DMS153 treated with DMSO at 0.1 percent for 48 hours (cell line): ENCODE measurements around the gene SURF2.
A peak's percentile ranks its signal among the peaks of the same experiment; 100 is the strongest.
"Not testable (repeated sequence)": the region's sequence is repeated elsewhere in the genome, so short reads cannot be mapped to it uniquely, and the experiment has no call there.

ENCODE experiments used
- DNase-seq: peaks from one replicate; lab custom pipeline; 2025; ENCODE audit not compliant: unreplicated experiment; lab: John Stamatoyannopoulos, UW

SURF2 gene

GRCh38 chr9:133375724-133376654 lies 19.6 kb downstream of the SURF2 start, which contains the start of the genes STKLD1 and SURF4:
Gene STKLD1, plus strand, starts transcription at chr9:133376366. Its CDS starts 108 bp downstream, at chr9:133376474.
Gene SURF4, minus strand, starts transcription at chr9:133376060. Its CDS starts 91 bp downstream, at chr9:133375969.
- DNase-seq: peak; percentile 97

- not testable (repeated sequence) for DNase-seq
Observed at GRCh38 chr9:133377280-133377679, 20.9 kb downstream of the SURF2 start.

- DNase-seq: no peak
Observed at GRCh38 chr9:133377721-133378216, 21.4 kb downstream of the SURF2 start.

- DNase-seq: no peak
Observed at GRCh38 chr9:133378408-133378962, 22.1 kb downstream of the SURF2 start.

GRCh38 chr9:133379153-133380086 lies 23.1 kb downstream of the SURF2 start:
- DNase-seq: no peak

GRCh38 chr9:133380734-133381133 lies 24.4 kb downstream of the SURF2 start:
- no peak for DNase-seq

GRCh38 chr9:133382507-133383141 lies 26.3 kb downstream of the SURF2 start:
- DNase-seq: no peak

- no peak for DNase-seq
Observed at GRCh38 chr9:133383438-133383837, 27.1 kb downstream of the SURF2 start.

GRCh38 chr9:133384736-133385321 lies 28.5 kb downstream of the SURF2 start:
- no peak for DNase-seq

- no peak for DNase-seq
Observed at GRCh38 chr9:133385452-133385851, 29.1 kb downstream of the SURF2 start.

GRCh38 chr9:133386338-133386737 lies 30.0 kb downstream of the SURF2 start:
- DNase-seq: no peak

GRCh38 chr9:133387680-133388079 lies 31.3 kb downstream of the SURF2 start:
- DNase-seq: peak; percentile 10

- no peak for DNase-seq
Observed at GRCh38 chr9:133389025-133389557, 32.7 kb downstream of the SURF2 start.

GRCh38 chr9:133389562-133389961 lies 33.2 kb downstream of the SURF2 start:
- no peak for DNase-seq

GRCh38 chr9:133390713-133391112 lies 34.4 kb downstream of the SURF2 start:
- no peak for DNase-seq

GRCh38 chr9:133391449-133391848 lies 35.1 kb downstream of the SURF2 start:
- not testable (repeated sequence) for DNase-seq

- DNase-seq: not testable (repeated sequence)
Observed at GRCh38 chr9:133392308-133392707, 36.0 kb downstream of the SURF2 start.

GRCh38 chr9:133393399-133393798 lies 37.0 kb downstream of the SURF2 start:
- DNase-seq: no peak

GRCh38 chr9:133394687-133395271 lies 38.4 kb downstream of the SURF2 start:
- DNase-seq: no peak
